GM12878 (cell line): ENCODE results near the gene NHSL1.

Experiments used
- CEBPB ChIP-seq, 2 experiments: fragments of 150-350 bp in 1 of 2; IDR thresholded peaks; 2 replicates each; pipeline ENCODE4 v1.6.1; 2012 to 2014; ENCODE audit warnings: low read depth in 2 of 2, low read length in 2 of 2, borderline replicate concordance in 1 of 2, inconsistent platforms in 1 of 2
- CTCF ChIP-seq, 3 experiments: IDR thresholded peaks in 2 of 3; conservative IDR thresholded peaks in 1 of 3; 2 replicates each; pipeline ENCODE4 v1.5.1; 2011; ENCODE audit warnings: low read depth in 3 of 3, low read length in 3 of 3, mild to moderate bottlenecking in 3 of 3, control low read depth in 2 of 3, moderate library complexity in 2 of 3, inconsistent platforms in 1 of 3, mixed read lengths in 1 of 3; ENCODE audit not compliant: control insufficient read depth in 2 of 3, insufficient read depth in 1 of 3; ENCODE audit errors: extremely low read depth in 1 of 3
- EP300 ChIP-seq, 2 experiments: fragments of 150-350 bp in 1 of 2; IDR thresholded peaks; 2 replicates each; pipeline ENCODE4 v1.6.1; 2011 to 2012; ENCODE audit warnings: low read depth in 2 of 2, low read length in 2 of 2, borderline replicate concordance in 1 of 2, improper control_type of control experiment in 1 of 2, inconsistent platforms in 1 of 2; ENCODE audit not compliant: control insufficient read depth in 1 of 2
- POLR2A ChIP-seq: IDR thresholded peaks from 2 replicates; pipeline ENCODE4 v1.6.1; 2011; ENCODE audit warnings: low read depth, mild to moderate bottlenecking, low read length
- SMC3 ChIP-seq: IDR thresholded peaks from 2 replicates; pipeline ENCODE4 v1.6.1; 2011; ENCODE audit warnings: low read length, improper control_type of control experiment, borderline replicate concordance
- TBL1XR1 ChIP-seq: IDR thresholded peaks from 2 replicates; pipeline ENCODE4 v1.6.1; 2012; ENCODE audit warnings: low read depth, low read length, improper control_type of control experiment

- TF ChIP-seq SMC3: no peak
- TF ChIP-seq CEBPB (IDR thresholded peaks at IDR 0.05; ENCODE audit: borderline replicate concordance in 1 of 2, low read depth in 2 of 2, low read length in 2 of 2): no peak
- no peak for TF ChIP-seq POLR2A
- TF ChIP-seq CTCF (IDR thresholded peaks at IDR 0.05 in 2 of 3, conservative IDR thresholded peaks at IDR 0.05 in 1 of 3; ENCODE audit: control insufficient read depth in 2 of 3, extremely low read depth in 1 of 3, insufficient read depth in 1 of 3, low read depth in 3 of 3, low read length in 3 of 3): no peak
- TF ChIP-seq TBL1XR1: no peak
- TF ChIP-seq EP300 (IDR thresholded peaks at IDR 0.05; ENCODE audit: borderline replicate concordance in 1 of 2, control insufficient read depth in 1 of 2, low read depth in 2 of 2, low read length in 2 of 2): no peak
These were observed 25.2 kb upstream of the NHSL1 start for GRCh38 chr6:138524526-138524925.
